ENCODE data around the gene SFI1.

SFI1 gene

DNA sequence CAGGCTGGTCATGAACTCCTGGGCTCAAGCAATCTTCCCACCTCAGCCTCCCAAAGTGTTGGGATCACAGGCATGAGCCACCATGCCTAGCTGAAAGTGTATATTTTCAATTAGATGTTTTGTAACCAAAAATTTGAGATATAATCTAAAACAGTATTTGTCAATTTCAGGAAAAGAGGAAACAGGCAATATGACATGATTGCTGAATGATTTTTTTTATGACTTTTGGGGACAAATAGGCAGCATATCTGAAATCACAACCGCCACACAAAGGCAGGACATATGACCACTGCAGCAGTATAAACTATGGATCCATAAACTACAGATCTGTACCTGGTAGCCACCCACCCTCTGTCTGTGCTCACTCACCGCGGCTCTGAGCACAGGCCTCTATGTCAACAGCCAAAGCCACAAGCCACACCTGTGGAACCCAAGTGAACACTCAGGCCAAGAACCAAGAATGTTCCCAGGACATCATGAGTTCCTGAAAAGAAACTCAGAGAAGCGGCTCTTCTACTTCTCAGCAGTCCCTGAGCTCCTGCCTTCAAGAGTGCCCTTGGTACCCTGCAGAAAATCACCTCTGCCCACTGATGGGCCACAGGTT is 143.2 kb downstream of the SFI1 start:
- no peak for DNase-seq

DNA sequence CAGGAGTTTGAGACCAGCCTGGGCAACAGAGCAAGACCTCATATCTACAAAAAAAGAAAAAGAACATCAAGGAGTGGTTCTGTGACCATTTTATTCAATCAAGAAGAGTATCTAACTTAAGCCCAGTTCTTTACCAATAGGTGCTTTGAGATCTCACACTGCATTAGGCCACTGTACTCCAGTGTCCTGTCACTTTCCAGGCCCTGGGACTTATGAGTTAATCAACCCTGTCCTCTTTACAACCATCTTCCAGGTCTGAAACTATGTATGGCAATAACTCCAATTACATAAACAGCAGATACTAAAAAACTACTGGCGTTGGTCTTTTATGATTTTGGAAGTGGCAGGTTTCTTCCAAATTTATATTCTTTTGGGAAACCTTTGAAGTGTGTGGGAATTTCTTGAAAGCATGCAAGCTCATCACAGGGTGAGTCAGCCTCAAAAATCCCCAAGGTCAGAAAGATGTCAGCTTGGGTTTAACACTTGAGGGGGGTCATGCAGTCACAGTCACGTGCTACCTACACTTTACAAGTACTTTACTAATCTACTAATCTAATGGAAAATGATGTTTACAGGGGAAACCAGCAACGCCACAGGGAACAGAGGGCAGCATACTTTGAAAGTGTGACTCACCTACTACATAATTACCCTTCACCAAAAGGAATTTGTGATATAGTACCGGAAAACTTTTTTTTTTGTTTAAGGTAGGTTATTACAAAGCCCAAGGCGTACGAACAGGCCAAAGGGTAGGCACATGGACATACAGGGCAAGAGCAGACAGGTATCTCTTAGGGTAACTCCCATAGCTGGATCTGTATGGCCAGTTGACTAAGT is 150.1 kb downstream of the SFI1 start:
- DNase-seq = no peak

DNA sequence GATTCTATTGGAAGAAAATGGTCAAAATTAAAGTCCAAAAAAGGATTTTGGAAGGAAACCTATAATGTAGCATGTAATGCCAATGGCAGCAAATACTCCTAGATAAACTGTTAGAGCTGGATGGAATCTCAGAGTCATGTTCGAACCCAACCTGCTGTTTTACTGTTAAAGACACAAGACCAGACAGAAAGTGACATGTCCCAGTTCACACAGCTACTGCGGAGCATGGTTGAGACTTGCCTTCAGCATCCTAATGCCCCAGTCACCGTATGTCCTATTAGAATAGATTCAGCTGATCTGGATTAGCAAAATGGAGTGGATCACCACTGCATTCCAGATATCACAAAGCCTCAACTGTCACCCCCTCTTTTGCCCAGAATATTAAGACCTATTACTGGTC is 150.7 kb downstream of the SFI1 start:
- DNase-seq = no peak

DNA sequence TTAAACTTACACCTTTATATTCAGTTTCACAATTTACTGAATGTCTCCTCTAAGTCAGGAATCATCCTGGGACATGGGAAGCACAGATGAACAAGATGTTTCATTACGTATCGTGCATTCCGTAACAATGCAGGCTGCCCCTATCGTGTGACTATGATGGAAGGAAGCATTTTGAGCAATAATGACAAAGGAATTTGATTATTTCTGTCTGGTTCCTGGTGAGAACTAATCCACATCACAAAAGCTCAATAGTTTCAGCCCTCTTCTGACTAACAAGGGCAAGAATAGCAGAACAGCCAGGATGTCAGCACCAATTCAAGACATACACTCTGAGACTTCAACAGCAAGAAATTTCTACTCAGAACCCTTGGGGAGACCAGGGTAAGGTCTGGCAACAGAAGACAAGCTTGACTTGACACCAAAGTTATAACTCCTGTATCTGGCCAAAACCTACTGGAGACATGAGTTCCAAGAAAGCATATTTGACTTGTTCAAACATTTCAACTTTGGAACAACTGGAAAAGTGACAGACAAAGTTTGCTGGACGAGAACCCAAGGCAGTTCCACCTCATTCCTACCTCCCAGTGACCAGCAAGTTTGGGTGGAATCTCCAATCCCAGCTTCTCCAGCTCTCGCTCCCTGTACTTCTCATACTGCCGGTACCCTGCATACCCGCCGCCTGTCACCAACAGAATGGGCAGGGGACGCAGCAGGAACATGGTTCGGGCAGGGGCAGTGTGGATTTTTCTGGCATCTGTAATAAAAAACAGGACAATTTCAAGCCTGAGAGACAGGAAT is 151.4 kb downstream of the SFI1 start:
- no peak for DNase-seq

DNA sequence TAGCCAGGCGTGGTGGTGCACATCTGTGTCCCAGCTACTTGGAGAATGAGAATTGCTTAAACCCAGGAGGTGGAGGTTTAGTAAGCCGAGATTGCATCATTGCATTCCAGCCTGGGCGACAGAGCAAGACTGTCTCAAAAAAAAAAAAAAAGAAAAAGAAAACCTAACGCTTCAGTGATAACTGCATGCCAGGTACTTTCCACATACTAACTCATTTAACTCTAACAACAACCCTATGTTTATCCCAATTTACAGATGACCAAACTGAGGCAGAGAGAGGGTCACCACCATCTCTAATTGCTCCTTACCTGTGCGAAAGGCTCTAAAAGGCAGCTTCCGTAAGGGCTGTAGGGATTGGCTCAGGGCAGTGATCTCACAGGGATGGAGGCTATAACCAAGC is 154.1 kb downstream of the SFI1 start:
- no peak for DNase-seq

DNA sequence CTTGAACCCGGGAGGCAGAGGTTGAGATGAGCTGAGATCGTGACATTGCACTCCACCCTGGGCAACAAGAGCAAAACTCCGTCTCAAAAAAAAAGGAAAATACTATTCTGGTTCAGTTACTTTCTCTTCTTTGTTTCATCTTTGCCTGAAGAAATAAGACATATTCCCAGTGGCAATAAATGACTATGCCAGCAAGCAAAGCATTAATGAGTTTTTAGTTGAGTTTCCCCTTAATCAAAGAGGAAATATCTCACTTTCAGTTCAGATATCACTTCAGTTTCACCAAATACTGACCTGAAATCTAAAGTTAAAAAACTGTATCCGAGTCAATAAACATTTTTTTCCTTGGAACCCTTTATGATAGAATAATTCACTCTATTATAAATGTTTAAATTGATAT is 155.3 kb downstream of the SFI1 start:
- no peak for DNase-seq

DNA sequence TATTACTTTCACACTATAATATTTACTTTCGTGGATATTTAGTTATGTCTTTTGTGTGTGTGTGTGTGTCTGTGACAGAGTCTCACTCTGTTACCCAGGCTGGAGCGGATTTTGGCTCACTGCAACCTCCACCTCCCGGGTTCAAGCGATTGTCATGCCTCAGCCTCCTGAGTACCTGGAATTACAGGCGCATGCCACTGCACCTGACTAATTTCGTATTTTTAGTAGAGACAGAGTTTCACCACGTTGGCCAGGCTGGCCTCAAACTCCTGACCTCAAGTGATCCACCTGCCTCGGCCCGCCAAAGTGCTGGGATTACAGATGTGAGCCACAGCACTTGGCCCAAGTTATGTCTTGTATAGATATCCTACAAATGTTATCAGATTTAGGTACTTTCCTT is 155.8 kb downstream of the SFI1 start:
- DNase-seq = no peak

DNA sequence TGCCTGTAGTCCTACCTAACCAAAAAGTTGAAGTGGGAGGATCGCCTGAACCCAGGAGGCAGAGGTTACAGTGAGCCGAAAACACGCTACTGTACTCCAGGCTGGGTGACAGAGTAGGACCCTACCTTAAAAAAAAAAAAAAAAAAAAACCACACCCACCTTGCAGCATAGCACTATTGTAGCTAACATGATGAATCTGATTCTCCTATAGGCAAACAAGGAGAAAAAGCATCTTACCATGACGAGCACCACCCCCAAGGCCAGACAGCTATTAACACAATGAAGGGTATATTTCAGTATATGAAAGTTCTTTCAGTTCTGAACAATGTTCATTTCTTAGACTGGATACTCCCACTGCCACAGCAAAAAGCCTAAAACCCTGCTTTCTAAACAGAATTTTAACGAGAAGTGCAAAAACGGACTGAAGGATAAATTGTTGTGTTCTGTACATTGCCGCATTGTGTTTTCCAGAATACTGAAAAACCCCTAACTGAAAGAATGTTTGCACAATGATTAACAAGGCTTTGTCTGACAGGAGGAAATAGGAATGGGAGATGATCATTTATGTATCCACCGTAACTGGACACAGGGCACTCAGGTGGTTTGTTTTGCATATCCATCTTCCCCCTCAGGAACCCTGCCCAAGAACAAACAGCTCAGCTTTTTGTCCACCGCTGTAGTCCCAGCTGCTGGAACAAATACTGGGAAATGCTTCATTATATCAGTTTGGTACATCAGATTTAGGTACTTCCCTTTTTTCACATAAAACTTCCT is 156.8 kb downstream of the SFI1 start:
- DNase-seq = no peak

DNA sequence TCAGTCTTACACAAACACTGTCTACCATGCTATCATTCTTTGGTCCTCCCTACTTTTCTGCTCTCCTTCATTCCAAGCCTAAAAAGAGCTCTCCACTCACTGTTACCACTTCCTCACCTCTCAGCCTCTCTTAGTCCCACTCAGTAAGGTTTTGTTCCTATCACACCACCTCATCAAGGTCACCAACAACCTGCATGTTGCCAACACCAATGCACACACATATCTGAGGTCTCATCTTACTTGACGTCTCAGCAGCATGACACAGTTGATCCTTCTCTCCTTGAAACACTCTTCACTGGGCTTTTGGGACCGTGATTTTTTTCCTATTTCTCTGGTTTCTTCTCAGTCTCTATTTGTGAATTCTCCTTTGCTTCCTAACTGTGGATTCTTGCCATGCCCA is 157.6 kb downstream of the SFI1 start:
- DNase-seq = no peak

DNA sequence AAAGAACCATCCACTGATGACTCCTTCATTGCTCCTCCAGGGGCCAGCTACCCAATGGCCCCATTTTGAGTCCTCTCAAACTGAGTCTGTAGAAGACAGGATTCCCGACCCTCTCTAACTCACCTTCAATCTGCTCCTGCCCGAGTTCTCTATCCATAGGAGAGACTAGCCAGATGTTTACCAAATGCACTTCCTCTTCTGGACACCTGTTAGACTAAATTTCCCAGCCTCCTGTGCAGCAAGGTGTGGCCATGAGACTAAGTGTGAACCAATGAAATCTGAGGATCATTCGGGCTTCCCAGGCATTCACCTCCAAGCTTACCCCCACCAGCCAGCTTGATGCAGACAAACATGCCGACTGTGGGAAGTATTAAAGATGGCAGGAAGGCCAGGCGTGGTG is 158.1 kb downstream of the SFI1 start:
- DNase-seq = no peak

DNA sequence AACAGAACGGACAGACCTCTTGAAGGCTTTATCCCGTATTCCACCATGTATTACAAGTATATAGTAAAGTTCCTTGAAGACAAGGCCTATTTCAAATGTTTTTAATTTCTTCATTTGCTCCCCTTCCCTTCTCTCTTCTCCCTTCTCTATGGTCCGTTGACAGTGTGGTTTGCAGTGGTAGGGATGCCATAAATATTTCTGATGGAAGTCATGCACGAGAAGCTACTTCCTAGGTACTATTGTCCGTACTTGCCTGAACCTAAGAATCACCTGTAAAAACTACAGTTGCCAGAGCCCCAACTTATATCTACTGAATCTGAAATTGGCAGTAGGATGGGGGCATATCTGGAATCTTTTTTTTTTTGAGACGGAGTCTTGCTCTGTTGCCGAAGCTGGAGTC is 162.9 kb downstream of the SFI1 start:
- DNase-seq = no peak

DNA sequence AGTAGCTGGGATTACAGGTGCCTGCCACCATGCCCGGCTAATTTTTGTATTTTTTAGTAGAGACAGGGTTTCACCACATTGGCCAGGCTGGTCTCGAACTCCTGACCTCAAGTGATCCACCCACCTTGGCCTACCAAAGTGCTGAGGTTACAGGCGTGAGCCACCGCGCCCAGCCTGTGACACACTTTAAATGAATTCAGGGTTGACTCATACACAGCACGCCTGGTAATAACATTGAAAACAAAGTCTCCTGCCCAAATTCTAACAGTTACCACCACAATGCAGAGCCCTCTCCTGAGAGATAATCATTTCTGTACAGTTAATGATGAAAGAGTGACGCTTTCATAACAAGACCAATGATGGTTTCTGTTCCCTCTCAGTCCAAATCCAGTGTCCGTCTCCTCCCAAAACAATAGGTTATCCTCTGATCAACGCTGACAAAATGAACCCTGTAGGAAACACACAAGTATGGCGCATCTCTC is 164.6 kb downstream of the SFI1 start:
- DNase-seq = peak; percentile 38

DNA sequence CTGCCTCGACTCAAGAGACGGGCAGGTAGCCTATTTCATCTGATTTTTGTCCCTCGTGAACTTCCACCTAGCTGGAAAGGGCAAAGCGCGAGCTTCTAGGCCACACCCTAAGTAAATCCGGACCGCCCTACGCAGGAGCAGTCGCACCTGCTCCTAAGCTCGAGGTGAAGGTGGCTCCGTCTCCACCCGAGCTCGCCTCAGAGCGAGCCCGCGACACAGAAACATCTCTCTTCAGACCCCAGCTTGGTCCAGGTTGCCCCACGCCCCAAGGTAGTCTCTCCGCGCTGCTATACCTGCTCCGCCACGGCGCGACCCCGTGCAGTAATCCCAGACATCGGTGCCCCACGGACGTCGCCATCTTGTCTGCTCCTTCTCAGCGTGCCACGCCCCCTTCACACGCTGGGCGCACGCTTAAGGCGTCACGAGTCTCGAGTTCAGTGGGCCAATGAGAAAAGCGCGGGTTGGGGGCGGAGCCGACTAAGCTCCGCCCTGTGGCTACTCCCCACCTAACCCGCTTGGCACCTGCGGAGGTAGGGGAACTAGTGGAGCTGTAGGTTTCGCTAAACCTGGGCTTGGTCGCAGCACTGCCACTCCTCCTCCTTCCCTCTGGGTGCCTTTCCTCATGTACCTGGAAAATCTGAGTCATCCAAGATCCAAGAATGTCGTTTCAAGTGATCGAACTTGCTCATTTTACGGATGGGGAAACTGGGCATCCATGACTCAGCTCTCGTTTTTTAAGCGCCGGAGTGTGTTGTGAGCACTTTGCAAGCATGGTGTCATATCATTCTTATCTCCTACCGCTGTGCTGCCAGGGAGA is 165.7 kb downstream of the SFI1 start, which contains the start of gene PISD:
PISD (minus strand) TSS at position 365 of the 817 bp plus-strand sequence; CDS start at position 358, 7 bp downstream.
- peak; percentile 97 for DNase-seq

DNA sequence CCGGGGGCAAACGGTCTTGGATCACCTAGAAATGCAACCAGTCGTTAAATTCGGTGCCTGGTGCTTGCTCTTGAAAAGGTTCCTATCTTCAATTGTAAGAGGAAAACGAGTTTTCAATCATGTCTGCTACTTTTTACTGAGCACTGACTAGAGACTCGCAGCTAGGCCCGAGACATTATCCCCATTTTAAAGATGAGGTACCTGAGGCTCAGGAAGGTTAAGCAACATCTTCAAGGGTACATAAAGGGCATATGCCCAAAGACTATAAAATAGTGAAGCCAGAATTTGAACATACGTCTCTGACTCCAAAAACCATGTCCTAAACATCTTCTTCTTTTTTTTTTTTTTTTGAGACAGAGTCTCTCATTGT is 166.3 kb downstream of the SFI1 start:
- DNase-seq = no peak
